ENCODE results near the gene CREG1. TPM values are rescaled to one million over a fixed set of nuclear protein-coding genes. Genes with fewer than 3 reads are reported as not detected.

CREG1 gene
- polyA plus RNA-seq, 1 experiment: 27.5 TPM

- peaks cover 7% of the 10 kb centered on the region for H3K27me3 ChIP-seq (ENCODE audit: control insufficient read depth, insufficient read depth, low read length)
- H3K4me3 ChIP-seq (ENCODE audit: low read depth, low read length): no peak overlapping the region
- ChIA-PET CTCF (interaction anchor here (0.8 to 1.4 kb wide), 3 partner anchors 31 to 1303 kb away, joined by 3 read pairs; no protein-coding TSS in a partner anchor), POLR2A (no interaction called here)
- no peaks in the 10 kb centered on the region for H3K36me3 ChIP-seq (ENCODE audit: control insufficient read depth, insufficient read depth, low read length)
- no peak for DNase-seq (ENCODE audit: low read depth)
- no peak for TF ChIP-seq CTCF (IDR thresholded peaks at IDR 0.05; ENCODE audit: insufficient read depth, low read depth, low read length)
Observed at GRCh38 chr1:167502719-167503462, 50.7 kb downstream of the CREG1 start.

DNA sequence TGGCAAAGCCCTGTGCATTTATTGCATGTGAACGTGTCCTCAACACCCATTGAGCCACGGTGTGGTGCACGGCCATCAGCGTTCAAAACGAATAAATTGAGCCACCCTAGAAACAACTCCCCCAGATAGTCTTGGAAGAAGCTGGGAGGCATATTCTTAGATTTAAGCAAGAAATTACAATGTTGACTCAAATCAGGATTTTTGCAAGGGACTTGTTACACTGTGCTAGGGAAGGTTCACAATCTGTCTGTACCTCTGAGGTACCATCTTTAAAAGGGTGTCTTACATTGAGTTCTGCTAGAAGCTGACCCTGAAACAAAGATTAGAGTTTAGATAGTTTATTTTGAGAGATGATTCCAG lies 51.4 kb downstream of the CREG1 start:
- ChIA-PET POLR2A (no interaction called here), CTCF (interaction anchor here (0.8 to 1.4 kb wide), 3 partner anchors 32 to 1302 kb away, joined by 3 read pairs; no protein-coding TSS in a partner anchor)
- Histone ChIP-seq H3K27me3 (ENCODE audit: control insufficient read depth, insufficient read depth, low read length) (peaks cover 7% of the 10 kb centered on the region), H3K36me3 (ENCODE audit: control insufficient read depth, insufficient read depth, low read length) (no peaks in the 10 kb centered on the region), H3K4me3 (ENCODE audit: low read depth, low read length) (no peak overlapping the region)
- TF ChIP-seq CTCF (IDR thresholded peaks at IDR 0.05; ENCODE audit: insufficient read depth, low read depth, low read length): no peak
- no peak for DNase-seq (ENCODE audit: low read depth)

GRCh38 chr1:167501515-167502191 lies 51.9 kb downstream of the CREG1 start:
- H3K4me3 ChIP-seq (ENCODE audit: low read depth, low read length): no peak overlapping the region
- no peak for TF ChIP-seq CTCF (IDR thresholded peaks at IDR 0.05; ENCODE audit: insufficient read depth, low read depth, low read length)
- peaks cover 7% of the 10 kb centered on the region for H3K27me3 ChIP-seq (ENCODE audit: control insufficient read depth, insufficient read depth, low read length)
- POLR2A ChIA-PET: no interaction called here
- H3K36me3 ChIP-seq (ENCODE audit: control insufficient read depth, insufficient read depth, low read length): no peaks in the 10 kb centered on the region
- CTCF ChIA-PET: interaction anchor here (1.2 to 1.4 kb wide), 2 partner anchors 33 to 39 kb away, joined by 3 read pairs; no protein-coding TSS in a partner anchor
- no peak for DNase-seq (ENCODE audit: low read depth)

- no peak overlapping the region for H3K4me3 ChIP-seq (ENCODE audit: low read depth, low read length)
- ChIA-PET CTCF (no interaction called here), POLR2A (no interaction called here)
- TF ChIP-seq CTCF (IDR thresholded peaks at IDR 0.05; ENCODE audit: insufficient read depth, low read depth, low read length): no peak
- DNase-seq (ENCODE audit: low read depth): no peak
- H3K36me3 ChIP-seq (ENCODE audit: control insufficient read depth, insufficient read depth, low read length): no peaks in the 10 kb centered on the region
- peaks cover 7% of the 10 kb centered on the region for H3K27me3 ChIP-seq (ENCODE audit: control insufficient read depth, insufficient read depth, low read length)
Observed at GRCh38 chr1:167500283-167500860, 53.2 kb downstream of the CREG1 start.

DNA sequence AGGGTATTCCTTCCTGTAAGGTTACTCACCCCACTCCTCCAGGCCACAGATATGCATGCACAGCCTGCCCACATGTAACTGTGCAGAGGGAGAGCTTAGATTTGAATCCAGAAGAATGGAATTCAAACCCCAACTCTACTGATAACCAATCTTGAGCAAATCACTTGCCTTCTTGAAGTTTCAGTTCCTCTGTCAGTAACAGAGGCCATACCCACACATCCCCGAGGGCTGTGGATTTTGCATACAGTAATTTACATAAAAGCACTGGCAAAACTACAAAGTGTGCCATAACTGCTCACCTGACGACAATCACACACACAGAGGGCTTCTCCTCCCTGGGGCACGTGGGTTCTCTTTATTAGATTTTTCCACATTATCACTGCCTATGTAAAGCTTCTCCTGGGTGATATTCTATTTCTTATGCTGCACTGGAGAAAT lies 53.9 kb downstream of the CREG1 start:
- no peaks in the 10 kb centered on the region for H3K36me3 ChIP-seq (ENCODE audit: control insufficient read depth, insufficient read depth, low read length)
- peaks cover 8% of the 10 kb centered on the region for H3K27me3 ChIP-seq (ENCODE audit: control insufficient read depth, insufficient read depth, low read length)
- TF ChIP-seq CTCF (IDR thresholded peaks at IDR 0.05; ENCODE audit: insufficient read depth, low read depth, low read length): no peak
- CTCF ChIA-PET: interaction anchor here (1.3 kb wide), 1 partner anchor 57 kb away, joined by 3 read pairs; no protein-coding TSS in a partner anchor
- no peak for DNase-seq (ENCODE audit: low read depth)
- POLR2A ChIA-PET: no interaction called here
- no peak overlapping the region for H3K4me3 ChIP-seq (ENCODE audit: low read depth, low read length)

Data from BJ (cell line).